Keratinocyte (primary cell): Measurements from ENCODE around the gene EXOC6B. TPM values are rescaled to one million over a fixed set of nuclear protein-coding genes. Genes with fewer than 3 reads are reported as not detected.

Source experiments
- DNase-seq: peaks from one replicate; pipeline ENCODE4 v3.0.0-alpha.2; 2011; ENCODE audit warnings: low read depth, missing footprints, low spot score
- FAIRE-seq: peaks from 2 replicates; lab custom pipeline; 2011; peaks lifted over from hg19 to GRCh38; lab: Jason Lieb, UNC
- H2AFZ ChIP-seq: 2 replicates; pipeline ENCODE4 v1.6.0; 2012; ENCODE audit warnings: low read length, control low read depth, inconsistent platforms; ENCODE audit not compliant: control insufficient read depth
- H3K27ac ChIP-seq: 2 replicates; pipeline ENCODE4 v1.5.1; 2011; ENCODE audit warnings: low read length; ENCODE audit not compliant: control insufficient read depth, insufficient read depth
- H3K27me3 ChIP-seq: 3 replicates; pipeline ENCODE4 v1.6.0; 2011; ENCODE audit warnings: low read length; ENCODE audit not compliant: control insufficient read depth, insufficient read depth; ENCODE audit errors: extremely low read depth
- H3K36me3 ChIP-seq, 2 experiments: 2 replicates in 1 of 2; 3 replicates in 1 of 2; pipeline ENCODE4 v1.5.1; 2011; ENCODE audit warnings: low read length in 2 of 2, mild to moderate bottlenecking in 1 of 2; ENCODE audit not compliant: control insufficient read depth in 2 of 2, insufficient read depth in 2 of 2; ENCODE audit errors: extremely low read depth in 1 of 2
- H3K4me1 ChIP-seq: 3 replicates; pipeline ENCODE4 v1.5.1; 2011; ENCODE audit warnings: low read length; ENCODE audit not compliant: control insufficient read depth, insufficient read depth; ENCODE audit errors: extremely low read depth
- H3K4me2 ChIP-seq: 3 replicates; pipeline ENCODE4 v1.6.0; 2011; ENCODE audit warnings: low read depth, low read length; ENCODE audit not compliant: control insufficient read depth, insufficient read depth; ENCODE audit errors: extremely low read depth
- H3K4me3 ChIP-seq, 3 experiments: fragments of 200-600 bp in 1 of 3; sonication (generic) in 1 of 3; 2 replicates in 2 of 3; 3 replicates in 1 of 3; pipeline ENCODE4 v1.5.1; 2011 to 2016; ENCODE audit warnings: low read length in 3 of 3, mild to moderate bottlenecking in 3 of 3, control low read depth in 2 of 3, inconsistent platforms in 1 of 3, low read depth in 1 of 3, mixed read lengths in 1 of 3, mixed run types in 1 of 3, moderate library complexity in 1 of 3; ENCODE audit not compliant: control insufficient read depth in 2 of 3, insufficient read depth in 2 of 3; ENCODE audit errors: extremely low read depth in 1 of 3
- H3K79me2 ChIP-seq: 2 replicates; pipeline ENCODE4 v1.6.0; 2012; ENCODE audit warnings: low read length; ENCODE audit not compliant: control insufficient read depth, insufficient read depth
- H3K9ac ChIP-seq: 3 replicates; pipeline ENCODE4 v1.6.0; 2011; ENCODE audit warnings: low read length; ENCODE audit not compliant: control insufficient read depth, insufficient read depth; ENCODE audit errors: extremely low read depth
- H3K9me1 ChIP-seq: 3 replicates; pipeline ENCODE4 v1.6.0; 2011; ENCODE audit warnings: low read length; ENCODE audit not compliant: control insufficient read depth, insufficient read depth; ENCODE audit errors: extremely low read depth
- H3K9me3 ChIP-seq: 2 replicates; pipeline ENCODE4 v1.5.1; 2012; ENCODE audit warnings: low read depth, low read length; ENCODE audit not compliant: control insufficient read depth
- H4K20me1 ChIP-seq: 3 replicates; pipeline ENCODE4 v1.6.0; 2011; ENCODE audit warnings: low read length; ENCODE audit not compliant: control insufficient read depth, insufficient read depth; ENCODE audit errors: extremely low read depth
- CTCF ChIP-seq, 3 experiments: IDR thresholded peaks in 1 of 3; conservative IDR thresholded peaks in 1 of 3; optimal IDR thresholded peaks in 1 of 3; 2 replicates in 2 of 3; 3 replicates in 1 of 3; pipeline versions ENCODE3 to v1.5.1; 2011; ENCODE audit warnings: low read length in 3 of 3, mild to moderate bottlenecking in 3 of 3, moderate library complexity in 2 of 3, control low read depth in 1 of 3, inconsistent platforms in 1 of 3; ENCODE audit not compliant: insufficient read depth in 2 of 3; ENCODE audit errors: extremely low read depth in 1 of 3
- EZH2 ChIP-seq: IDR thresholded peaks from one replicate; pipeline ENCODE4 v1.6.1; 2012; ENCODE audit warnings: inconsistent platforms, mild to moderate bottlenecking, low read length, moderate library complexity
- dilution Hi-C: fragments of 300-500 bp; cut with MboI; formaldehyde crosslinking; loops from one replicate; pipeline ENCODE4 v1.7.0; 2020; ENCODE audit warnings: low sequenced_read_pairs; ENCODE audit not compliant: extremely low pct_ligation_motif_present
- polyA plus RNA-seq, 5 experiments: library from polyadenylated mRNA; depleted of rRNA in 3 of 5; stranded (reverse) in 3 of 5; stranded (forward) in 1 of 5; unstranded in 1 of 5; fragments of >200 nt; gene quantifications; 1 replicate in 1 of 5; 2 replicates in 3 of 5; 3 replicates in 1 of 5; pipeline versions ENCODE4 v1.2.1 to v1.2.3, GENCODE V29; 2011 to 2012; ENCODE audit warnings: missing spikeins in 2 of 5, low read depth in 1 of 5, low replicate concordance in 1 of 5

EXOC6B gene
- polyA plus RNA-seq, 1 donor (not counting 4 experiments of a cell fraction or from before 2014, with no cell fraction given): 37.3 TPM

- Histone ChIP-seq H3K27me3 (no peaks in the 10 kb centered on the region), H3K9me1 (no peaks in the 10 kb centered on the region), H3K4me2 (no peak overlapping the region), H3K4me1 (no peaks in the 10 kb centered on the region), H3K9ac (no peak overlapping the region), H3K79me2 (no peaks in the 10 kb centered on the region), H2AFZ (no peak overlapping the region), H3K9me3 (no peaks in the 10 kb centered on the region), H3K36me3 (peaks cover 5 to 8% of the 10 kb centered on the region in 2 experiments), H3K27ac (no peak overlapping the region), H4K20me1 (no peaks in the 10 kb centered on the region), H3K4me3 (no peak overlapping the region)
- dilution Hi-C loops: no loop called here
- TF ChIP-seq EZH2 (no peak), CTCF (optimal IDR thresholded peaks at IDR 0.05 in 1 of 3, IDR thresholded peaks at IDR 0.05 in 1 of 3, conservative IDR thresholded peaks at IDR 0.05 in 1 of 3; ENCODE audit: extremely low read depth in 1 of 3, insufficient read depth in 2 of 3, low read length in 3 of 3) (no peak)
- FAIRE-seq: no peak
- no peak for DNase-seq
These were observed 642.4 kb downstream of the EXOC6B start for GRCh38 chr2:72183466-72183865.

GRCh38 chr2:72183016-72183415 is 642.8 kb downstream of the EXOC6B start:
- Histone ChIP-seq H3K4me1 (no peaks in the 10 kb centered on the region), H3K9me1 (no peaks in the 10 kb centered on the region), H4K20me1 (no peaks in the 10 kb centered on the region), H3K27ac (no peak overlapping the region), H2AFZ (no peak overlapping the region), H3K4me3 (no peak overlapping the region), H3K4me2 (no peak overlapping the region), H3K9me3 (no peaks in the 10 kb centered on the region), H3K79me2 (no peaks in the 10 kb centered on the region), H3K9ac (no peak overlapping the region), H3K27me3 (no peaks in the 10 kb centered on the region), H3K36me3 (peaks cover 9 to 10% of the 10 kb centered on the region in 2 experiments)
- TF ChIP-seq CTCF (optimal IDR thresholded peaks at IDR 0.05 in 1 of 3, IDR thresholded peaks at IDR 0.05 in 1 of 3, conservative IDR thresholded peaks at IDR 0.05 in 1 of 3; ENCODE audit: extremely low read depth in 1 of 3, insufficient read depth in 2 of 3, low read length in 3 of 3) (no peak), EZH2 (no peak)
- dilution Hi-C loops: no loop called here
- DNase-seq: no peak
- FAIRE-seq: no peak
